Omental fat pad (tissue), 4 donors: ENCODE data around the gene BMP2K. TPM values are rescaled to one million over a fixed set of nuclear protein-coding genes. Genes with fewer than 3 reads are reported as not detected.
"Not testable (repeated sequence)": the region's sequence is repeated elsewhere in the genome, so short reads cannot be mapped to it uniquely, and the experiment has no call there.

ENCODE experiments used
- ATAC-seq: fragments of 150-250 bp; one replicate; pipeline ENCODE4 v1.9.1; 2016; ENCODE audit warnings: mild to moderate bottlenecking, moderate library complexity; ENCODE audit not compliant: low FRiP score
- DNase-seq: peaks from one replicate; pipeline ENCODE4 v3.0.0-alpha.2; 2019; ENCODE audit warnings: low spot score
- CTCF ChIP-seq, 3 donors: fragments of 450-650 bp; IDR thresholded peaks; one replicate each; pipeline ENCODE4 v1.5.1; 2016 to 2017; ENCODE audit warnings: antibody characterized with exemption in 3 of 3, mild to moderate bottlenecking in 3 of 3, moderate library complexity in 2 of 3
- total RNA-seq, 4 donors: library from RNA; depleted of rRNA; stranded (reverse); fragments of >200 nt; gene quantifications; one replicate each; pipeline ENCODE4 v1.1.0, GENCODE V29; 2016

BMP2K gene
- total RNA-seq, 4 donors from 2014 or later = 33.2 to 64.1 (median 43.7) TPM

- DNase-seq (no peak), ATAC-seq (no peak)
- TF ChIP-seq CTCF (IDR thresholded peaks at IDR 0.05) = no peak
Measured at GRCh38 chr4:78902298-78902697, 126.1 kb downstream of the BMP2K start.

- no peak for ATAC-seq
- DNase-seq = no peak
- TF ChIP-seq CTCF (IDR thresholded peaks at IDR 0.05) = no peak
Measured at GRCh38 chr4:78904143-78904542, 128.0 kb downstream of the BMP2K start.

GRCh38 chr4:78907638-78908037, 131.5 kb downstream of the BMP2K start:
- ATAC-seq = no peak
- DNase-seq = no peak
- no peak for TF ChIP-seq CTCF (IDR thresholded peaks at IDR 0.05)

GRCh38 chr4:78908974-78909373, 132.8 kb downstream of the BMP2K start:
- DNase-seq, ATAC-seq: not testable (repeated sequence)

- ATAC-seq (no peak), DNase-seq (no peak)
- no peak for TF ChIP-seq CTCF (IDR thresholded peaks at IDR 0.05)
Measured at GRCh38 chr4:78910612-78911011, 134.5 kb downstream of the BMP2K start.

GRCh38 chr4:78922207-78922606, 146.1 kb downstream of the BMP2K start:
- DNase-seq = no peak
- TF ChIP-seq CTCF (IDR thresholded peaks at IDR 0.05) = no peak
- no peak for ATAC-seq

GRCh38 chr4:78923464-78924312, 147.5 kb downstream of the BMP2K start:
- DNase-seq (no peak), ATAC-seq (no peak)
- TF ChIP-seq CTCF (IDR thresholded peaks at IDR 0.05) = no peak
